G401.6 (cell line): ENCODE results near the gene FXYD7.
"Not testable (repeated sequence)": the region's sequence is repeated elsewhere in the genome, so short reads cannot be mapped to it uniquely, and the experiment has no call there.

Experiments
- FAIRE-seq: peaks from 2 replicates; lab custom pipeline; 2012; peaks lifted over from hg19 to GRCh38; lab: Jason Lieb, UNC

The FXYD7 gene

GRCh38 chr19:35144600-35145436 is 1.8 kb downstream of the FXYD7 start:
- FAIRE-seq = no peak

- FAIRE-seq = no peak
Observed at GRCh38 chr19:35146746-35147459, 3.8 kb downstream of the FXYD7 start.

GRCh38 chr19:35149463-35149862 is 6.4 kb downstream of the FXYD7 start:
- no peak for FAIRE-seq

- no peak for FAIRE-seq
Observed at GRCh38 chr19:35150445-35150844, 7.4 kb downstream of the FXYD7 start.

- FAIRE-seq = no peak
Observed at GRCh38 chr19:35151273-35152065, 8.4 kb downstream of the FXYD7 start.

GRCh38 chr19:35153129-35153522 is 10.1 kb downstream of the FXYD7 start:
- FAIRE-seq = not testable (repeated sequence)

GRCh38 chr19:35153701-35154524 is 10.9 kb downstream of the FXYD7 start:
- no peak for FAIRE-seq

- no peak for FAIRE-seq
Observed at GRCh38 chr19:35154525-35155406, 11.7 kb downstream of the FXYD7 start, which contains the start of gene FXYD5. Gene FXYD5 (plus strand): TSS chr19:35154735. CDS start chr19:35155551, 816 bp downstream.

GRCh38 chr19:35155441-35155840 is 12.4 kb downstream of the FXYD7 start:
- no peak for FAIRE-seq

- FAIRE-seq = no peak
Observed at GRCh38 chr19:35155981-35156672, 13.1 kb downstream of the FXYD7 start.

- no peak for FAIRE-seq
Observed at GRCh38 chr19:35156673-35157014, 13.6 kb downstream of the FXYD7 start.

- FAIRE-seq = no peak
Observed at GRCh38 chr19:35157431-35157830, 14.4 kb downstream of the FXYD7 start.

GRCh38 chr19:35159606-35160005 is 16.6 kb downstream of the FXYD7 start:
- no peak for FAIRE-seq

GRCh38 chr19:35160629-35161433 is 17.8 kb downstream of the FXYD7 start:
- no peak for FAIRE-seq

GRCh38 chr19:35161434-35161743 is 18.3 kb downstream of the FXYD7 start:
- no peak for FAIRE-seq

GRCh38 chr19:35162471-35163326 is 19.6 kb downstream of the FXYD7 start:
- no peak for FAIRE-seq

GRCh38 chr19:35164418-35164817 is 21.4 kb downstream of the FXYD7 start:
- FAIRE-seq = no peak

- no peak for FAIRE-seq
Observed at GRCh38 chr19:35165200-35166058, 22.4 kb downstream of the FXYD7 start.
